Left renal cortex interstitium (tissue), 4 donors: ENCODE measurements around the gene PLCL2. TPM values are rescaled to one million over a fixed set of nuclear protein-coding genes. Genes with fewer than 3 reads are reported as not detected.

Experiments used
- DNase-seq, 4 donors: peaks; one replicate each; pipeline ENCODE4 v3.0.0-alpha.2; 2013; ENCODE audit warnings: low read depth in 4 of 4, low spot score in 2 of 4, missing footprints in 1 of 4
- polyA plus RNA-seq, 4 donors: library from polyadenylated mRNA; unstranded; fragments of 120-200 nt; gene quantifications; one replicate each; pipeline ENCODE4 v1.2.1, GENCODE V29; 2013; ENCODE audit not compliant: insufficient read length in 4 of 4

Gene PLCL2
- polyA plus RNA-seq, 4 donors: 13.1 to 16.5 (median 14.9) TPM

- DNase-seq: no peak
Observed at GRCh38 chr3:16999871-17000270, 115.1 kb downstream of the PLCL2 start.

DNA sequence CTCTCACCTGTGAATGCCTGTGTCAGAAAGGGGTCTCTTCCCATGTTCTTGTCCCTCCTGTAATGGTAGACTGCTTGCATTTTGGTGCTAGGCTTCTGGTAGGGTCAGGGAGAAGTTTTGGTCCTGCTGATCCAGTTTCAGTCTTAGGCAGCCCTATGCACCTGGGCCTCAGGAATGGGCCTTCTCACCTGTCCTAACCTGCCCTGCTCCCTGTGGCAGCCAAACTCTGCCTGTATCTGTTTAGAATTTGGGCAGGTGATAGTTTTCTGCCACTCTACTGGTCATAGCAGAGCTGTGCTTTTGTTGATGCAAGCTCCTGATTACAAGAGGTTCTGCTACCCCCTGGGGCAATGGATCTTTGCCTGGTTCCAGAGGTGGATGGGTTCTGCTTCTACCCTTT lies 118.7 kb downstream of the PLCL2 start:
- no peak for DNase-seq

GRCh38 chr3:17006132-17006852 lies 121.5 kb downstream of the PLCL2 start:
- DNase-seq: no peak

DNA sequence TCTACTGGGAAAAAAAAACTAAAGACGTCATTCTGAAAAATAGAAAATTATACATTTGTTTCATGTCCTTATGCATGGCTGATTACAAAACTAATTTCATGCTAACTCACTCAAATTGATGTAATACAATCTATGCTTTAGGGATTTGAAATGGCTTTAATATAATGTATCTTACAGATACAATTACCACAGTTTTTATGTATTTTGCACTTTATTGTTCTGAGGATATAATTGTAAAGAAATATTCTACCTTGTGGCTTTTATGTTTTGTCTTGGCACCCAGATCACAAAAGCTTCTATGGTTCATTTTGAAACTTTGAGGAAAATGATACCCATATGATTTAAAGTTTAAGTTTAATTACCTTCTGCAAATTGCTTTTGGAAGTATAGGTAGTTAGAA lies 122.5 kb downstream of the PLCL2 start:
- no peak for DNase-seq

- DNase-seq: no peak
Observed at GRCh38 chr3:17009826-17010225, 125.1 kb downstream of the PLCL2 start.

GRCh38 chr3:17011728-17012338 lies 127.1 kb downstream of the PLCL2 start:
- DNase-seq: no peak

GRCh38 chr3:17013050-17013449 lies 128.3 kb downstream of the PLCL2 start:
- DNase-seq: no peak

- DNase-seq: no peak
Observed at GRCh38 chr3:17013571-17013970, 128.8 kb downstream of the PLCL2 start.

GRCh38 chr3:17014284-17014683 lies 129.5 kb downstream of the PLCL2 start:
- DNase-seq: no peak

DNA sequence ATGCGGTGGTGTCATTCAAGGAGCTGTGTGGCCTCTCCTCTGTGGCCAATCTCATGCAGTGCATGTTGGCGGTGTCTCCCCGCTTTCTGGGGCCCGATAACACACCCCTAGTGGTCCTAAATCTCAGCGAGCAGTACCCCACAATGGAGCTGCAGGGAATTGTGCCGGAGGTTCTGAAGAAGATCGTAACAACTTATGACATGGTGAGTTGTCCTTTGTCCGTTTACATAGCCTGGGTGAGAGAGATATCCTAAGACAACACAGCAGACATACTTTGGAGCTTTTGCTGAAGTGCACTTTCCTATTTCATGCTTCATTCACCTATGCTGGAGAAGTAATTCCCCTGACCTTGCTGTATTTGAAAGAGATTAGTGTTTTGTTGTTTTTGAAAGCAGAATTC lies 130.0 kb downstream of the PLCL2 start:
- DNase-seq: no peak

DNA sequence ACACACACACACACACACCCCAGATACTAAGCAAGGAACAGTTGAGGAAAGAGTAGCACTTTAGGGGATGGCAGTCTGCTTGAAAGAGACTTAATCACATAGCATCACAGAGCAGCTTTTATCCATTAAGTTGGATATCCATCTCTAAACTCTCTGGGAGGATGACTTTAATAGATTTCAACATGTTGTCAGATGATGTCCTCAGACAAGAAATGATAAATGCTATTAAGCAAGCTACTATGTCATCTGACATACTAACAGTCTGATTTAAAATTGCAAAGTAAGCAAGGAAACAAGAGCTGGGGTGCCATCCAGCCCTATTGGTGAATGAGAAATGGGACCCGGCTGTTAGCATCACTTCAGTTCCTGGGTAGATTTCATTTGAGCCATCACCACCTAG lies 136.9 kb downstream of the PLCL2 start:
- no peak for DNase-seq

DNA sequence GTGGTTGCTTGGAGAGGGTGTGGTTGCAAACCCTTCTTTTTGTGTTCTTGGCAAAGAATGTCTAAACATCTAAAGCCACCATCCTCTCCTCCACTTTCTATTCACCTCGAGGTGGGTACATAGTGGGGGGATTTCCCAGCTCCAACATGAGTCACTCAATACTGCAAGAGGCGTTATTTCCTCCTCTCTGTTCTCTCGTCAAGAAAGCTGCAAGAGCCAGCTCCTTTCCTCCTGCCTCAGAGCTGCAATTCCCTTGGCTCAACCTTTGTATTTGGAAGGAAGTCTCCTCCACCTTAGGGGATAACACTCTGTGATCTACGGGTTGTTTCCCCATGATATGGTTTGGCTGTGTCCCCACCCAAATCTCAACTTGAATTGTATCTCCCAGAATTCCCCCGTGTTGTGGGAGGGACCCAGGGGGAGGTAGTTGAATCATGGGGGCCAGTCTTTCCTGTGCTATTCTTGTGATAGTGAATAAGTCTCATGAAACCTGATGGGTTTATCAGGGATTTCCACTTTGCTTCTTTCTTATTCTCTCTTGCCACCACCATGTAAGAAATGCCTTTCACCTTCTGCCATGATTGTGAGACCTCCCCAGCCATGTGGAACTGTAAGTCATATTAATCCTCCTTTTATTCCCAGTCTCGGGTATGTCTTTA lies 138.4 kb downstream of the PLCL2 start:
- no peak for DNase-seq

DNA sequence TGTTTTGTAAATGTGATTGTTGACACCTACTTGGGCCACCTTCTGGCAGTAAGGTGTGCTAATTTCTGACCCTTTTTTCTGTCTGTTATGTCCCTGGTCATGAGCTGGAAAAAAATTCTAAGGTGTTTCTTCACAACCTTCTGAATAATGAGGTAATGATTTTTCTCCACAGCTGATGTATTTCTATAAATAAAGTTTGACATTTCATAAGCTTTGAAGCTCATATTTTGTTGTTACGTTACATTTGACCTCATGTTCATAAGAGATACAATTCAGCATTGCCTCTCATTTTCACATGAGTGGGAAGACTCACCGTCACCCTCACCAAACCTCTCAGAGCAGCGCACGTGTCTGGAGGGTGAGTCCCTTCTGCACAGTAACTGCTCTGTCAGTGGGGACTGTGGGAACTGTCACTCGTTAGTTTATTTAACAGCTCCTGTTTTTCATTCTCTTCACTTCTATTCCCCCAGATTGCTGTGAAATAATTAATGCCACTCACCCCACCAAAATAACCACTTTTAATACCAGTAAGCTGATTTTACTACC lies 140.9 kb downstream of the PLCL2 start:
- DNase-seq: no peak

GRCh38 chr3:17027318-17027717 lies 142.6 kb downstream of the PLCL2 start:
- no peak for DNase-seq

DNA sequence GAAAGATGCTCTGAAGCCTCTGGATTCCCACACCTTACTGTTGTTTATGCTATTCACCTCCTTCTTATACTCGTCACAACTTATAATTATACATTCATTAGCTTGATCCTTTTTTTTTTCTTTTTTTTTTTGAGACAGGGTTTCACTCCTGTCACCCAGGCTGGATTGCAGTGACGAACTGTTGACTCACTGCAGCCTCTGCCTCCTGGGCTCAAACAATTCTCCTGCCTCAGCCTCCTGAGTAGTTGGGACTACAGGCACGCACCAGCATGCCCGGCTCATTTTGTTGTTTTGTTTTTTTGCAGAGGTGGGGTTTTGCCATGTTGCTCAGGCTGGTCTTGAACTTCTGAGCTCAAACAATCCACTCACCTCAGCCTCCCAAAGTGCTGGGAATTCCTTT lies 143.6 kb downstream of the PLCL2 start:
- DNase-seq: no peak

DNA sequence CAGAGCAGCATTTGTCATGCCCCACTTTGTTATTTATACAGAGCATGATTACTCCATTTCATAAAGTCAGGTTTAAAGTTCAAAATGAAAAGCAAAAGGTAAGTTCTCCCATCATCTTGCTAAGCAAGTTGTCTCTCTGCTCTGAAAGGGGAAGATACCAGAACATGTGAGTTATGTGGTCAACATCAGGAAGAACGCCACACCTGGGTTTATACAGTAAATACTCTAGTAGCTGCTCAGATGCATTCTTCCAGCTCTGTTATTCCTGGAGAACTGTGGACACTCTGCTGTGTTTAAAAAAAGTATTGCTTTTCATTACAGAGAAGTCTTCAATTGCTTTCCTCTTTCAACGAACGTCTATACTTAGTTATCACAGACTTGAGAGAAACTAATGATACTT lies 145.7 kb downstream of the PLCL2 start:
- no peak for DNase-seq

DNA sequence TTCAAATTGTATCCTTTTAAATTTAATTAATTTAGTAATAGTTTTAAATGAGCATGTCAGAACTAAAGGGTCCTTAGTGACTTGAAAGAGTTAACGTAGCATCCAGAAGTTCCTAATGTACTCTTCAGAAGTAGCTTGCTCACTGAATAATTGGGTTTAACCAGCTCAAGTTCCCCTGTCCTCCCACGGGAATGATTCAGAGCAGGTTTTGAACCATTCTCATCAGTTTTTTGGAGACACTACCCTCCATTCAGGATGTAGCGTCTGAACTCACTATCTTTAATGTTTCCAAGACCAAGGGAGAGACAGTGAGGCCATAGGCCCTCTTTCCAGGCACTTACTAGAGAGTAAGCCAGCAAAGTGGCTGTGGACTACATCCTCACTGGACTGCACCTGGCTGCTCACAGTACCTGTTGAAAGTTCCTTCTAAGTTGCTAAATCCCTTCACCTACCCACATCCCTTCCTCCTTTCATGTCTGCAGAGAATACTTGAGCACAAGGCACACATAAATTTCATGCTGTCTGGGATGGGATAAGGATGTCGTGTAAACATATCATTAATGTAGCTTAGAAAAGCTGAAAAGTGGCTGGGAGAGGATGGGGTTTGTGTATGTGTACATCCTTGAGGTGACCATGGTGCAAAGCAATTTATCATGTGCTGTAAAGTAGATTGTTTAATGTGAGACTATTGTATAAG lies 146.3 kb downstream of the PLCL2 start:
- no peak for DNase-seq

GRCh38 chr3:17032407-17033034 lies 147.8 kb downstream of the PLCL2 start:
- DNase-seq: peak in 1 of 4 donors; percentile 33

DNA sequence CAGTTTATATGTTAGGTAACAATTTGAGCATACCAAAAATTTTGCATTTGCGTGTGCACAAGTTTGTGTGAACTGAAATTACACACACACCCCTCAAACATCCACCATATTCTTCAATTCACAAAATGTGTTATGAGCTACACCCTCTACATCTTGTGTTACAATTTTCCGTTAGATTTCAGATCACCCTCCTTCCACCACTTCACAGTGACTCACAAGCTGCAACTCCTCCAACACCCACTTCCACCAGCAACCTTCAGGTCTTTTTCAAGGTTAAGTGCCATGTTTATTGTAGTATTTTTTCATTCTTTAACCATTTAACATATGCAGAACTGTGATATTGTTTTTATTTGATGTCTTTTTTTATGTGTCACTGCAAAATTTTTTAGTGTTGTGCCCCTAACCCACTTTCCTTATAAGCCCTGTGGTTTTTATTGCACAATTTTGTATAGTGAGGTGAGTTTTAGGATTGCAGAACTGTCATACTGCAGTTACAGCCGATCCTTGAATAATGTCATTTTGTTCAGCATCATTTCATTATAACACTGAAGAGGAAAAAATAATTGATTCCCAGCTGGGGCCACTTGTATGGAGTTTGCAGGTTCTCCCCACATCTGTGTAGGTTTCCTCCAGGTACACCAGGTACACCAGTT lies 148.9 kb downstream of the PLCL2 start:
- DNase-seq: no peak

DNA sequence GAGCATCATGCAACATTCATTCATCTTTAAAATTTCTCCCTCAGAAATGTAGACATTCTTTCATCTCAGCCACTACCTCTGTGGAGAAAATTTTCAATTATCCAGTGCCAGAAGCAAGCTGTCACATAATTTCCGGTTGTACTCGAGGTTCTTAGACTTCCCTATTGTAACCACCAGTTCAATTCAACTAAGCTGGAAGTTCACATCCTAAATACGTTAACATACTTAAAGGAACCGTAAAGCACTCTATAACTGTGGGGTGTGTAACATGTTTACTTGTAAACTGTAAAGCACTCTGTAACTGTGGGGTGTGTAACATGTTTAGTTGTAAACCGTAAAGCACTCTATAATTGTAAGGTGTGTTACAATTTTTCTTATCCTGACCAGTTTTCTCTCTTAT lies 150.3 kb downstream of the PLCL2 start:
- DNase-seq: no peak
